GM21360 (cell line): ENCODE measurements around the gene SETD3.
"Not testable (repeated sequence)": the region's sequence is repeated elsewhere in the genome, so short reads cannot be mapped to it uniquely, and the experiment has no call there.

Experiments used
- ATAC-seq: cut with Tn5 transposase; IDR thresholded peaks from one replicate; pipeline ENCODE4 v1.9.1; 2021; ENCODE audit warnings: mild to moderate bottlenecking, moderate library complexity; ENCODE audit not compliant: unreplicated experiment

The SETD3 gene

GRCh38 chr14:99363616-99364290 is 116.9 kb downstream of the SETD3 start:
- ATAC-seq: no peak

GRCh38 chr14:99363051-99363450 is 117.6 kb downstream of the SETD3 start:
- ATAC-seq: no peak

- ATAC-seq: no peak
Observed at GRCh38 chr14:99361596-99362215, 119.0 kb downstream of the SETD3 start.

GRCh38 chr14:99360774-99361595 is 119.7 kb downstream of the SETD3 start:
- no peak for ATAC-seq

- no peak for ATAC-seq
Observed at GRCh38 chr14:99359906-99360305, 120.8 kb downstream of the SETD3 start.

- no peak for ATAC-seq
Observed at GRCh38 chr14:99357916-99358390, 122.7 kb downstream of the SETD3 start.

GRCh38 chr14:99357151-99357915 is 123.3 kb downstream of the SETD3 start:
- no peak for ATAC-seq

GRCh38 chr14:99356031-99356608 is 124.5 kb downstream of the SETD3 start:
- no peak for ATAC-seq

- ATAC-seq: no peak
Observed at GRCh38 chr14:99354166-99354875, 126.3 kb downstream of the SETD3 start.

- ATAC-seq: no peak
Observed at GRCh38 chr14:99352688-99353280, 127.9 kb downstream of the SETD3 start.

- ATAC-seq: no peak
Observed at GRCh38 chr14:99351166-99352007, 129.3 kb downstream of the SETD3 start.

- ATAC-seq: no peak
Observed at GRCh38 chr14:99350751-99351150, 129.9 kb downstream of the SETD3 start.

- no peak for ATAC-seq
Observed at GRCh38 chr14:99349721-99350495, 130.8 kb downstream of the SETD3 start.

GRCh38 chr14:99348816-99349614 is 131.6 kb downstream of the SETD3 start:
- no peak for ATAC-seq

- not testable (repeated sequence) for ATAC-seq
Observed at GRCh38 chr14:99348231-99348630, 132.4 kb downstream of the SETD3 start.
